Measurements from ENCODE around the gene NOPCHAP1.

The NOPCHAP1 gene

DNA sequence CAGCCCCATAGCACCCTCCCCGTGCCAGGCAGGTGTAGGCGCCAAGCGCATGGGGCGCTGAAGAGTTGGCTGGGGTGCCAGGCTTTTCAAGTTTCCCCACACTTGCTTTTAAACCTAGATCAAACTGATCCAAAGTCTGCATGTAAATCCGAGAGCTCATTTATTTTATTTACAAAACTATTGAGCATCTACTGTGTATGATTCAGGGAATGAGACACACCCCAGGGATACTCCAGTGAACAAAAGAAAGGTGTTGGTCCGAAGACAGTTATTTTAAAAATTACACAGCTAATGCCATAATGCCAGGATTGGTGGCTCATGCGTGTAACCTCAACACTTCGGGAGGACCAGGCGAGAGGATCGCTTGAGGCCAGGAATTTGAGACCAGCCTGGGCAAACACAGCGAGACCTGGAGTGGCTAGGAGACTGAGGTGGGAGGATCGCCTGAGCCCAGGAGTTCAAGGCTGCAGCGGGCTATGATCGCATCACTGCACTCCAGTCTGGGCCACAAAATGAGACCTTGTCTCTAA, 27.2 kb upstream of the NOPCHAP1 start:
- peak overlapping the region; percentile 77 for H3K27ac ChIP-seq
- no peak for TF ChIP-seq CTCF (conservative IDR thresholded peaks at IDR 0.05)

- TF ChIP-seq CTCF (conservative IDR thresholded peaks at IDR 0.05) = no peak
- no peak overlapping the region for H3K27ac ChIP-seq
Observed at GRCh38 chr12:104959335-104959841, 26.7 kb upstream of the NOPCHAP1 start.

- H3K27ac ChIP-seq = no peak overlapping the region
- no peak for TF ChIP-seq CTCF (conservative IDR thresholded peaks at IDR 0.05)
Observed at GRCh38 chr12:104960464-104960863, 25.7 kb upstream of the NOPCHAP1 start.

DNA sequence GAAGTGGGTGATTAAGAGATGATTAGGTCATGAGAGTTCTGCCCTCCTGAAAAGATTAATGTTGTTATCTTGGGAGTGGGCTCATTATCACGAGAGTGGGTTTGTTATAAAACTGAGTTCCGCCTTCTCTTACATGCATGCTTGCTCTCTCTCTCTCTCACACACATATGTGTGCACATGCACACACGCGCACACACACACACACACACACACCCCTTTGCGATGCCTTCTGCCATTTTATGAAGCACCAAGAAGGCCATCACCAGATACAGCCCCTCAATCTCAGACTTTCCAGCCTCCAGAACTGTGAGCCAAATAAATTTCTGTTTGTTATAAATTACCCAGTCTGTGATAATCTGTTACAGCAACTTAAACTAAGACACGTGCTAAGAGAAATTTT, 22.4 kb upstream of the NOPCHAP1 start:
- no peak overlapping the region for H3K27ac ChIP-seq
- TF ChIP-seq CTCF (conservative IDR thresholded peaks at IDR 0.05) = no peak

DNA sequence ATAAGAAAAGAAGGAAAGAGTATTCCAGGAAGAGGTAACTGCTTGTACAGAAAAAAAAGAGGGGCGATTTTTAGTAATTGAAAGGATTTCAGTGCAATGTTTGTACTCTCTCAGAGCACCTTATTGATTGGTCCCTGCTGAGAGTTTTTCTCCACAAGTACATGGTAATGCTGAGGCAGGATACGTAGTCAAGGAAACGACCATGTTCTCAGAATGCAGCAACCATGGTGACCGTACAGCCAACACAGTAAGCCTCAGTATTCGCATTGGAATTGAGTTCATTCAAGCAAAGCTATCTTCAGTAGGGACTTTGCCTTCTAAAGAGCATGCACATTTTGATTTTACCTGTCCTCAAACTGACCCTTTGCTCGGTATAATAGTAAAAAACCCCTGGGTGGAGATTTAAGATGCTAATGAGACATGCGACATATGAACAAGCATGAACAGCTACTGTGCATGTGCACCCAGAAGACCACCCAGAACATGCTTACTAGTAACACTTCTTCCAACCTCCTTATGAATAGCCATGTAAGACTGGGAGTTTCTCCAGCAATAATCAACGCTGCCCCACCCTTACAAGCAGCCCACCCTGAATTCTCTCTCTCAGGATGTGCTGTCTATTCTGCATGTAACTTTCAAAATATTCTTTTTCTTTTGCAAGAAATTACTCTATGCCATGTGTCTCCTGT, 21.8 kb upstream of the NOPCHAP1 start:
- no peak for TF ChIP-seq CTCF (conservative IDR thresholded peaks at IDR 0.05)
- no peak overlapping the region for H3K27ac ChIP-seq

DNA sequence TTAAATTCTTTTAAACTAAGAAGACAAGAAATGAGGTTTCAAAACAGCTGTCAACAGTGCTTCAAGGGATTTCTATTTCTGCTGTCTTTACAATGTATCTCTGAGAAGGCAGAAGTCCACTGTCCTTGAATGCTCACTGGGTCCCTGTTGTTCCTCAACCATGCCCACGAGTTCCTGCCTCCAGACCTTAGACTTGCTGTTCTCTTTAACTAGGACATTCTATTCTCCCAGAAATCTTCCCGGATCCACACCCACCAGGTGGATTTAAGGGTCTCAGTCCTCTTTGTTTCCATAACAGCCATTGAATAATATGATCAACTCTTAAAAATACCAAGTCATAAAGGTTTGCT, 21.3 kb upstream of the NOPCHAP1 start:
- no peak for TF ChIP-seq CTCF (conservative IDR thresholded peaks at IDR 0.05)
- H3K27ac ChIP-seq = no peak overlapping the region

GRCh38 chr12:104966677-104967076, 19.4 kb upstream of the NOPCHAP1 start:
- no peak for TF ChIP-seq CTCF (conservative IDR thresholded peaks at IDR 0.05)

More at GRCh38 chr12:104966677-104967076, 19.4 kb upstream of the NOPCHAP1 start:
- H3K27ac ChIP-seq = no peak overlapping the region

All from VCaP (cell line).